T follicular helper cell (primary cell): ENCODE data around the gene PEA15.

Source experiments
- DNase-seq: peaks from one replicate; pipeline ENCODE4 v3.0.0-alpha.2; 2020; ENCODE audit warnings: low read depth

PEA15 gene

DNA sequence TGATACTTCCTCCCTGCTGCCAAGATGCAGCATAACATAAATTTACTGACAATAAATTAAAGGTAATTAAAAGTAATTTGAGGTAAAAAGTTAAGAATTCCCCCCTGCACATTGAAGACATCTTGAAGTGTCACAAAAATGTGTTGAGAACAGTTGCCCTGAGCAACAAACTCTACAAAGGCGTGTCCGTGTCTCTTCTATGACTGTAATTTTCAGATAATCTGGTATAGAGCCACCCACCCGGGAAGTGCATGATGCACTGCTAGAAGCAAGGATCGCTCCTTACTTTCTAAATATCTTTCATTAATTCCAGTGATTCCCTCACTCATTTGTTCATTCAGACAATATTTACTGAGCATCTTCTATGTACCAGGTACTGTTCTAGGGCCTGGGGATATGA is 25.8 kb upstream of the PEA15 start:
- DNase-seq = no peak

- DNase-seq = no peak
Observed at GRCh38 chr1:160186246-160186645, 18.9 kb upstream of the PEA15 start.

- DNase-seq = no peak
Observed at GRCh38 chr1:160186729-160187128, 18.5 kb upstream of the PEA15 start.

- DNase-seq = no peak
Observed at GRCh38 chr1:160187407-160187806, 17.8 kb upstream of the PEA15 start.

DNA sequence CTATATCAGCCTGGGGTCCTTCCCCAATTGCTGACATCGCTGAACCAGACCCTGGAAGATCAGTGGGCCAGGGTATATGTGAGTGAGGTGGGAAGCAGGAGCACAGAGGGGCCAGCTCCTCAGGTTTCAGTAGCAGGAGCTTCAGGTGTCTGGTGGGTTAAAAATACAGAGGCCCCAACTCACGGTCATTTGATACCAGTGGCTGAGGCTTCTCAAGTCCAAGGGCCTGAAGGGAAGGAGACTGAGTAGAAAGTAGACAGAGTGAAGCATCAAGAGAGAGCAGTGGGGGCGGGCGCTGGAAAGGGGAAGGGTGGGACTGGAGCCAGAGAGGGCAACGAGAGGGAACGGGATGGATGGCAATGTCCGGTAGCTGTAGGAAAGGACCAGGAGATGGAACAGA is 16.8 kb upstream of the PEA15 start:
- DNase-seq = no peak

DNA sequence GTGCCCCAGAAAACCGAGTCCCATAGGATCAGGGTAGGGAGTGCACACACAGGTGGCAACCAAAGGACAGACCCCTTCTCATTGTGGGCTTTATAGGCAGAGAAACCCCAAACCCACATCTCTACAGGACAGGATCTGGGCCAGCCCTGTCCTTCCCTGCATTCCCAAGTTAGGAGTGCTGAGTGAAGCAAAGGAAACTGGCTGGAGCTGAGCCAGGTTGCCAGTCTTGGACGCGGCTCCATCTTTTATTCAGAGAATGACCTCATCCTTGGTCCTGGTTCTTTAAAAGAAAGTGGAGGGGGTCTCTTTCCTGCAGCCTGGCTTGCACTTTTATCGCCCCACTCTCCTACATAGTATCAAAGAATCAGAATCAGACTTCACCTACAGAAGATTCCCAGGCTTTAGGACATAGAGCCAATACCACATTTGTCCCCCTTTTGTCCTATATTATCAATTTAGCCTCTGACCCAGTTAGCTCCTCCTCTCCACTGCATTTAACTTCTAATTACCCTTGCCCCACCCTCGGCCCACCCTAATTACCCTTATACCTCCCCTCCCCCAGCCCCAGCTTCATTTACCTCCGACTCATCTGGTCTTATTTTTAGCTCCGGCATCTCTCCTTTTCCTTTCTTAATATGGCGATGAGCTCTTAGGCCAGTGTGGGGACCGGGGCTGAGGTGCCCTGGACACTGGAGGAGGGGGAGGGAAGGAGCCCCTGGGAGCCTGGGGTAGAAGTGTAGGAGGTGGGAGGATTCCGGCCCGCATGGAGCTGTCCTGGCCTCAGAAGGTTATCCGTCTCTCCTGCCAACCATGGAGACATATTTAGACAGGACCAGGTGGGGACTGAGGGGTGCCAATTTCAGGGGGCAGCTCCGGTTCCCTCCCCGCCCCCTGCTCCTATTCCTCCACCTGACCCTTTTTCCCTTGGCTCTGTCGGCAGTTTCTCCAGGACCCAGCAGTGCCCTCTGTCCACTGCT is 15.2 kb upstream of the PEA15 start, which contains the start of gene CASQ1:
TSS of gene CASQ1 (plus strand) at position 927 of the 977 bp plus-strand sequence. CDS start 177 bp downstream, outside the sequence.
- DNase-seq = no peak

DNA sequence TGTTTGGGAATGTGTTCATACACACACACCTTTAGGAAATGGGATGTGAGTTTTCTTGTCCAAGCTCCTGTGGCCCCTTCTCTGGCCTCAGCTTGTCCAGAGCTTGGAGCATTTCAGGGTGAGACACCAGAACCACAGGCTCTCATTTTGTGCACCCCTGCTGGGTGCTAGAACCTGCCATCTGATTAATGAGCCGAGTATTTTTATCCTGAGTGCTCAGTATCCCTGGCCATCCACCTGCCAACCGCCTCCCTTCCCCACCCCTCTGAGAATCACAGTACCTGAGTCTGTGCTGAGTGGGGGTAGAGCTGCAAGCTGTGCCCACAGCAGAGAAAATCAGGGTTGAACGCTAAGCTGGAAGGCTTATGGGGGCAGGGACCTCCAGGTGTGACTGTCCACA is 13.4 kb upstream of the PEA15 start:
- DNase-seq = no peak

GRCh38 chr1:160192234-160192633 is 12.9 kb upstream of the PEA15 start:
- no peak for DNase-seq

DNA sequence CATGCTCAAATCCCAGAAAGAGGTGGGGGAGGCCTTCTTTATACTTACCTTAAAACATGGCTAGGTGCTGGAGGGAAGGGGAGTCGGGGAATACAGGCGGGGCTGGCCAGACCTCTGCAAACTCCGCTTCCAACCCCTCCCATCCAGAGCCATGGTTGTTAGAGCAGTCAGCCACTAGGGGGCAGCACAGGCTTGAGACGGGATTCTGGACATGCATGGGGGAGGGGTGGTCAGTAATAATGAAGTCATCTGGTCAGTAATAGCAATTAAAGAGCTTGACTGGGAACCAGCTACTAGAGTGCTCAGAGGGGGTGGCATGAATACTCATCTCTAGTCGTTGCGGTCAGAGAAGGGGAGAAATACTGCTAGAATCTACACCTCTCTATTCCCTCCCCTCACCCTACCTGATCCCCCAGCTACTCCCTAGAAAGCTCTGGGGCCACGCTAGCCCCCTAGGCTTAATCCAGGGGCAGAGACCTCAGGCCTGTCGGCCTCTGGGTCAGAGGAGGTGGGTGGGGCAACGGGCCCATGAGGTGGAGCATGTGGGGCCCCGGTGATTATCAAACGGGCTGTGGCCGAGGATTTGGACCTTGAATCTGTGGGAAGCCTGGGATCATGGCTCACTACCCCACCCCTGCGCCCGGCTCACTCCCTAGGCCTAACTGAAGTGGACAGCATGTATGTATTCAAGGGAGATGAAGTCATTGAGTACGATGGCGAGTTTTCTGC is 11.9 kb upstream of the PEA15 start:
- DNase-seq = peak; percentile 63

DNA sequence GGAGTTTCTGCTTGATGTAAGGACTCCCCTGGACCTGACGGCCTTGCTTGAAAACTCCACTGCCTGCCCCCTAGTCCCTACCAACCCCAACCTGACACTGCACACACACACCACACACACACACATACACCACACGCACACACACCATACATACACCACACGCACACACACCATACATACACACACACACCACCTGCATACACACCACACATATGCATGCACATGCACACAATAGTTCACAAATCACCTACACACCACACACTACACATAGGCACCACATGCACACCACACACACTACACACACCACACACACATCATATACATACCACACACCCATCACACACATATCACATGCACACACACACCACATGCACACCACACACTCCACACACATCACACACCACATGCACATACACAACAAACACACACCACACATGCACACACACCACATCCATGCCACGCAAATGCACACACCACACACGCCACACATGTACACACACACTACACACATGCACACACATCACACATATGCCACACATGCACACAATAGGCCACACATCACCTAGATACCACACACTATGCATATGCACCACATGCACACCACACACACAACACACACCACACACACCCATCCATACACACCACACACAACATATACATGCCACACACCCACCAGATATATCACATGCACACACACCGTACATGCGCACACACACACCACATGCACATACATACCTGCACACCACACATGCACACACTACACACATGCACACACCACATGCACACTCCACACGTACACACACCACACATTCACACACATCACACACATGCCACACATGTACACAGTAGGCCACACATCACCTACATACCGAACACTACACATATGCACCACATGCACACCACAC is 11.1 kb upstream of the PEA15 start:
- DNase-seq = no peak

- no peak for DNase-seq
Observed at GRCh38 chr1:160194737-160195059, 10.5 kb upstream of the PEA15 start.

- no peak for DNase-seq
Observed at GRCh38 chr1:160196143-160196542, 9.0 kb upstream of the PEA15 start.

GRCh38 chr1:160197231-160197630 is 8.0 kb upstream of the PEA15 start:
- no peak for DNase-seq

- DNase-seq = no peak
Observed at GRCh38 chr1:160200786-160201185, 4.4 kb upstream of the PEA15 start.

- no peak for DNase-seq
Observed at GRCh38 chr1:160204526-160205241, 500 bp upstream of the PEA15 start.

GRCh38 chr1:160206036-160206389 is 829 bp downstream of the PEA15 start:
- peak; percentile 24 for DNase-seq

DNA sequence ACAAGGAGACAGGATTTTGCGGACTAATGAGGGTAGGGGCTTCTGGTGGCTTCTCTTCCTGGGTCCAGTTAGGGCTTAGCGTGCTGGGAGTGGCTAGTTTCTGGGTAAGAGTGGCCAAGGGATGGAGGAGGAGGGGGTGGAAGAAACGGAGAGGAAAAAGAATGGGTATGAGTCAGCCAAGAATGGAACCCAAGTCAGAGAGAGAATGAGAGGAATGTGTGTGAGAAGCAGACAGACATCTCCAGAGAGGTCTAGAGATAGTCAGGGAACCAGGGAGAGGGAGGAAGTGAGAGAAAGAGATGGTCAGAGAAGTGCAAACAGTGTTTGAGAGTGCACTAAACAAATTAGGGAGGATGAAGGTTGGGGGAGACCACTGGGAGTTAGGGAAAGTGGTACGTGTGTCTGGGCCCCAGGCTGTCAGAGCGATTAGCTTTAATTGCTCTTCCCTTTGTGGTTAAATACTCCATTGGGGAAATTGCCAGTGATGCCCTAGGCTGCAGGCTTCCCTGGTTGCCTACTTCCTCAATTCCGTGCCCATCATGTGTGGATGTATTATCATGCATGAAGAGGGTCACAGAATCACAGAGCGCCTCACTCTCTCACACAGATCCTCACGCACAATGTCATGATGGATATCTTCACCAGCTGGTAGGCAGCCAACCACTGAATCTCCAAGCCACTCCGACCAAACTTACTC is 1.4 kb downstream of the PEA15 start:
- no peak for DNase-seq

GRCh38 chr1:160207118-160207650 is 2.0 kb downstream of the PEA15 start:
- DNase-seq = no peak

GRCh38 chr1:160207771-160208556 is 2.8 kb downstream of the PEA15 start:
- no peak for DNase-seq
